Chondrocyte (in vitro differentiated cells): ENCODE results near the gene SH3PXD2A. TPM values are rescaled to one million over a fixed set of nuclear protein-coding genes. Genes with fewer than 3 reads are reported as not detected.

ENCODE experiments used
- DNase-seq: peaks from one replicate; pipeline ENCODE4 v3.0.0; 2021; ENCODE audit warnings: mixed read lengths, low spot score
- H3K27ac Mint-ChIP-seq: one replicate; pipeline ENCODE4 v1.8.0; 2021; ENCODE audit warnings: mild to moderate bottlenecking, moderate library complexity, mixed read lengths; ENCODE audit not compliant: unreplicated experiment
- H3K27me3 Mint-ChIP-seq: 2 replicates; pipeline ENCODE4 v1.8.0; 2021; ENCODE audit warnings: low read depth, mixed read lengths
- H3K36me3 Mint-ChIP-seq: 2 replicates; pipeline ENCODE4 v1.8.0; 2021; ENCODE audit warnings: low read depth, mixed read lengths
- H3K4me1 Mint-ChIP-seq: 2 replicates; pipeline ENCODE4 v1.8.0; 2021; ENCODE audit warnings: low read depth, mild to moderate bottlenecking, mixed read lengths
- H3K4me3 Mint-ChIP-seq: one replicate; pipeline ENCODE4 v1.8.0; 2021; ENCODE audit warnings: mild to moderate bottlenecking, moderate library complexity, mixed read lengths; ENCODE audit not compliant: unreplicated experiment
- H3K9me3 Mint-ChIP-seq: 2 replicates; pipeline ENCODE4 v1.8.0; 2021; ENCODE audit warnings: low read depth, mixed read lengths
- total RNA-seq: library from RNA; stranded (reverse); gene quantifications from 3 replicates; pipeline ENCODE4 v1.2.1, GENCODE V29; 2021
- TF ChIP-seq, protein P1 (sequence below): fragments of 200-600 bp; sonication (generic); IDR thresholded peaks from 2 replicates; pipeline ENCODE4 v1.5.0; 2021; ENCODE audit warnings: antibody characterized with exemption, mild to moderate bottlenecking, moderate library complexity

Gene SH3PXD2A
- total RNA-seq, 1 donor from 2014 or later: 46.0 TPM

DNA sequence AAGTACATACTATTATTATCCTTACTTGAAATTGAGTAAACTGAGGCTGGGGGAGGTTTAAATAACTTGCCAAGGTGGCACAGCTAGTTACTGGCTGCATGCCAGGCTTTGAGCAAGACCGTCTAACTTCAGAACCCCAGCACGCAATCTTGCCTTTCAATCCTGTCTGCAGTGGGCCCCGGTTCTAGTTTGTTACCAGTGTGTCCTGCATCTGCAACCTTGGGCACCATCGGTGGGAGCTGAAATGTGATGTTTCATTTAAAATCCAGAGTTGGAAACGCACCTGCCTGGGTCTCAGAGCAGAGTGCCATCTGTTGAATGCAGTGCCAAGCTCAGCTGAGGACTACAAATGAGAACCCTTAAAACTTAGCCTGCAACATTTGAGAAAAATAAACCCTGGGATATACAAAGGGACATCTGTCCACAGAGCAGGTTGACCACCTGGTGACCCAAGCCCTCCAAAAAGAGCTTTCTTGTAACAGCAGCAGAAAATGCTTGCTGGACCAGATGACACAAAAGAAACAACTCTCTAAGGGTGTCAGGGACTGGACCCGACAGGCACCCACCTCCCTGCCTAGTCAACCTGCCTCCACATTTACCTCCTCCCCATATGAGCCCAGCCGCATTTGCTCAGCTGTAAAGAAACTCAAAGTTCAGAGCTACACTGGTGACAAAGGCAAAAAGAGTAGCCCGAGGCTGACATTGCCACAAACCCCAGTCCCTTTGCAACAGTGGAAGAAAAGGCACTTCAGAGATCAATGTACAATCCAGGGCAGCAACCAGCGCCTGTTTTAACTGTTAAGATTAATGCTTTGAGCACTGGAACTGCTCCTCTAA is 1.7 kb downstream of the SH3PXD2A start:
- Mint-ChIP-seq H3K4me3 (peak overlapping the region; percentile 75), H3K4me1 (peaks cover 20% of the 10 kb centered on the region), H3K27ac (no peak overlapping the region), H3K36me3 (no peaks in the 10 kb centered on the region), H3K27me3 (peaks cover 18% of the 10 kb centered on the region), H3K9me3 (no peaks in the 10 kb centered on the region)
- TF ChIP-seq, protein P1, sequence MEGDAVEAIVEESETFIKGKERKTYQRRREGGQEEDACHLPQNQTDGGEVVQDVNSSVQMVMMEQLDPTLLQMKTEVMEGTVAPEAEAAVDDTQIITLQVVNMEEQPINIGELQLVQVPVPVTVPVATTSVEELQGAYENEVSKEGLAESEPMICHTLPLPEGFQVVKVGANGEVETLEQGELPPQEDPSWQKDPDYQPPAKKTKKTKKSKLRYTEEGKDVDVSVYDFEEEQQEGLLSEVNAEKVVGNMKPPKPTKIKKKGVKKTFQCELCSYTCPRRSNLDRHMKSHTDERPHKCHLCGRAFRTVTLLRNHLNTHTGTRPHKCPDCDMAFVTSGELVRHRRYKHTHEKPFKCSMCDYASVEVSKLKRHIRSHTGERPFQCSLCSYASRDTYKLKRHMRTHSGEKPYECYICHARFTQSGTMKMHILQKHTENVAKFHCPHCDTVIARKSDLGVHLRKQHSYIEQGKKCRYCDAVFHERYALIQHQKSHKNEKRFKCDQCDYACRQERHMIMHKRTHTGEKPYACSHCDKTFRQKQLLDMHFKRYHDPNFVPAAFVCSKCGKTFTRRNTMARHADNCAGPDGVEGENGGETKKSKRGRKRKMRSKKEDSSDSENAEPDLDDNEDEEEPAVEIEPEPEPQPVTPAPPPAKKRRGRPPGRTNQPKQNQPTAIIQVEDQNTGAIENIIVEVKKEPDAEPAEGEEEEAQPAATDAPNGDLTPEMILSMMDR: no peak
- DNase-seq: no peak

DNA sequence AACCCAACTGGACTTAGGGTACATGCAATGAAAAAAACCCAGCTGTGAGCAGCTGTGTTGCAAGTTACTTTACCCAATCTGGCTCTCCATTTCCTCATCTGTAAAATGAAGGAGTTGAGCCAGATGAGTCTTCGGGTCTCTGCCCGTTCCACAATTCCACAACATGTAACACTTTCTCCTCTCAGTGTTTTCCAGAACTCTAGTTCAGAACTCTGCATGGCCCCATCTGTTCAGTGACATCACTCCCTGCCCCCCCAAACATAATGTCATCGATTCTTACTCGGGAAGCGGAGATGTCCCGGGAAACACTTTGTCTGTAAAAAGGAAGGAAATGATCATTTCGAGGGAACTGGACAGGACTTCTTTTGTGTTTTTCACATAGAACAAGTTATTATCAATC is 2.5 kb downstream of the SH3PXD2A start:
- TF ChIP-seq, protein P1: no peak
- DNase-seq: no peak
- Mint-ChIP-seq H3K4me1 (peaks cover 20% of the 10 kb centered on the region), H3K27ac (no peak overlapping the region), H3K9me3 (no peaks in the 10 kb centered on the region), H3K27me3 (peaks cover 21% of the 10 kb centered on the region), H3K36me3 (no peaks in the 10 kb centered on the region), H3K4me3 (no peak overlapping the region)

DNA sequence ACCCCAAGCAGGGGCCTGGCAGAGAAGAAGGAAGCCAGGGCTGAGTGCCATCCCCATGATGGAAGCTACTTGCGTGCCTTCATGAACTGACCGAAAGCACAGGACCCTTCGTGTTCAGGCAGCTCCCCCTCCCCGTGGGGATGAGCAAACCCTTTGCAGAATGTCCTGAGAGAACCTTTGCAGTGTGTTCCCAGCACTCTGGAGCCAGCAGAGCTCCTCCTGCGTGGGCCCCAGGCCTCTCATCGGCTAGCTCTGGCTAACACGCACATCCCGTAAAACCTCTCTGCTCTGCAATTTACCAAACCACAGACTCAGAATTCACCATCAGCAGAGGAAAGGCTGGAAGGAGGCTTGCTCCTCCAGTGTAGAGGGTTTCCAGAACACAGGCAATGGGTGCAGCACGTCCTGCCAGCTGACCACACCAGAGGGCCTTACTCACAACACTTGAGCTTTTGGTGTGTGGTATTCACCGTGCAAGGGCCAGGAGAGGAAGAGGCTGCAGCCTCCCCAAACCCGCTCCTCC is 3.1 kb downstream of the SH3PXD2A start:
- Mint-ChIP-seq H3K27me3 (peaks cover 21% of the 10 kb centered on the region), H3K4me1 (peaks cover 20% of the 10 kb centered on the region), H3K27ac (no peak overlapping the region), H3K9me3 (no peaks in the 10 kb centered on the region), H3K36me3 (no peaks in the 10 kb centered on the region), H3K4me3 (no peak overlapping the region)
- TF ChIP-seq, protein P1: no peak
- no peak for DNase-seq

DNA sequence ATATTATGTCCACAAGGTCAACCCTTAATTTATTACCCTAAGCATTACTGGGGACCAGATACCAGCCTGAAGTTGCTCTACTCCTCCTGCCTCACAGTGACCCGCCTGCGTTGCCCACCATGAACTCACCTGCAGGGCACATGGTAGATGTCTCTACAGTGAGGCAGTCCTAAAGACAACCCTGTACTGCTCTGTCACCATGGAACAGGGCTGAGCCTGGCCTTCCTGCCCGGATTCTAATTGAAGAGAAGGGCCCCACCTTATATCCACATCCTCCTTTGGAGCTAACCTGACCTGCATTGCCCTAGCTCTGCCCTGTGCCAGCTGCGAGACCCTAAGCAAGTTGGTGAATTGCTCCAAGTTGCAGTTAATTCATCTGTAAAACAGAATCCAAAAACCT is 4.1 kb downstream of the SH3PXD2A start:
- Mint-ChIP-seq H3K27me3 (peaks cover 21% of the 10 kb centered on the region), H3K4me1 (peaks cover 20% of the 10 kb centered on the region), H3K9me3 (no peaks in the 10 kb centered on the region), H3K27ac (no peak overlapping the region), H3K4me3 (no peak overlapping the region), H3K36me3 (no peaks in the 10 kb centered on the region)
- TF ChIP-seq, protein P1: no peak
- no peak for DNase-seq

DNA sequence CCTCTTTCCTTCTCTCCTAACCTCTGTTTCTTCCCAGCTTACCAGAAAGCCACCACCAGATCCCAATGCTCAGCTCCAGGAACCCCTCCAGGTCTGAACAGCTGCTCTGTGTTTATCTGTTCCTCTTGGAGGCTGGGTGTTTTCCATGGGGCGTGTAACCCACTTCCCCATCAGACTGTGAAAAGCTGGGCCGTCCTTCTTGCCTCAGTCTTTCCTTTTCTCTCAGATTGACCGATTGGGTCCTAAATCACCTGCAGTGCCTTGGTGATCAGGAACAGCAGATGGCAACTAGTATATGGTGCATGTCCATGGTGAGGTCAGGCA is 4.8 kb downstream of the SH3PXD2A start:
- Mint-ChIP-seq H3K27me3 (peaks cover 21% of the 10 kb centered on the region), H3K4me1 (peaks cover 20% of the 10 kb centered on the region), H3K27ac (no peak overlapping the region), H3K9me3 (no peaks in the 10 kb centered on the region), H3K36me3 (no peaks in the 10 kb centered on the region), H3K4me3 (no peak overlapping the region)
- TF ChIP-seq, protein P1: no peak
- DNase-seq: no peak
